22Rv1 (cell line): ENCODE results near the gene PFKFB2.

Experiments
- CTCF ChIP-seq: fragments of 450-650 bp; IDR thresholded peaks from 2 replicates; pipeline ENCODE4 v1.5.1; 2017; ENCODE audit warnings: mild to moderate bottlenecking
- ZFX ChIP-seq: fragments of 450-650 bp; IDR thresholded peaks from 2 replicates; pipeline ENCODE4 v1.6.1; 2017; ENCODE audit warnings: antibody characterized with exemption, borderline replicate concordance

GRCh38 chr1:207054491-207054890, 1.4 kb downstream of the PFKFB2 start:
- TF ChIP-seq CTCF (no peak), ZFX (no peak)
